ENCODE results near the gene GPATCH8. TPM values are rescaled to one million over a fixed set of nuclear protein-coding genes. Genes with fewer than 3 reads are reported as not detected.

The GPATCH8 gene
- total and polyA plus RNA-seq, 2 of the 8 experiments (the other 6 are each of a cell fraction or from before 2014, with no cell fraction given), result 20.5 to 58.1 TPM

DNA sequence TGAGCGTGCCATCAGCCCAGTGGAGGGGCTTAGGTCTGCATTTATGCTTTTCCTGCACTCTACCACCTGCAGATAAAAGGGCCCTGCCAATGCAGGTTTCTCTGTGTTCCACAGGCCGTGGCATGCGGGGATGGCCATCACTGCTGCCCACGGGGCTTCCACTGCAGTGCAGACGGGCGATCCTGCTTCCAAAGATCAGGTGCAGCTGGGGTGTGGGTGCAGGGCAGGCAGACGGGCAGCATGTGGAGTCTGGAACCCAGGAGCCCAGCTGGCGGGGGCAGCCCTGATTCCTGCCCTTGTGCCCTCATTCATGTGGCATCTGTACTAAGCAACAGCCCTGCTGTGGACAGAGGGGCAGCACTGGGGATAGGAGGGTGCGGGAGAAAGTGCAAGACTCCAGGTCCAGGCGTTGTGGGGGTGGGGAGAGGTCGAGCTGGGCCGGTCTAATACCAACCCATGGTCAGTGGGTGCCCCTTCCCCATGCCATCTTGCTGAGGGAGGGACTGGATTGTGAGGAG lies 153.6 kb downstream of the GPATCH8 start:
- Histone ChIP-seq H3K4me3 (ENCODE audit: extremely low read depth in 1 of 4, insufficient read depth in 2 of 4, low read depth in 3 of 4, low read length in 4 of 4) (no peak overlapping the region), H4K8ac (ENCODE audit: extremely low read depth, insufficient read depth, low read length) (no peak overlapping the region), H3K14ac (ENCODE audit: insufficient read length) (no peak overlapping the region), H4K5ac (ENCODE audit: insufficient read length, low read depth, low read length) (no peak overlapping the region), H3K9me3 (ENCODE audit: insufficient read depth in 2 of 2, low read depth in 1 of 2, low read length in 1 of 2) (no peaks in the 10 kb centered on the region), H3K79me2 (ENCODE audit: control insufficient read depth in 1 of 2, insufficient read depth in 2 of 2, low read length in 2 of 2) (peaks cover 0 to 3% of the 10 kb centered on the region in 2 experiments; a peak in 1 of 4 replicates), H2BK120ac (replicated peaks; ENCODE audit: low read depth, low read length) (no peak overlapping the region), H3K79me1 (ENCODE audit: low read depth, low read length) (no peaks in the 10 kb centered on the region), H4K91ac (replicated peaks; ENCODE audit: insufficient read length, low read length) (no peak overlapping the region), H3K23me2 (ENCODE audit: low read depth, low read length) (peaks cover 9% of the 10 kb centered on the region; the same call in 1 of the 2 replicates), H2BK12ac (ENCODE audit: low read depth, low read length) (no peak overlapping the region), H3K4me2 (ENCODE audit: insufficient read depth in 1 of 2, low read depth in 2 of 2, low read length in 2 of 2) (no peak overlapping the region), H3K27me3 (replicated peaks in 1 of 4; ENCODE audit: control insufficient read depth in 3 of 4, extremely low read depth in 1 of 4, insufficient read depth in 3 of 4, low read length in 3 of 4) (no peaks in the 10 kb centered on the region; a peak in 2 of 7 replicates), H4K20me1 (replicated peaks in 1 of 2; ENCODE audit: control insufficient read depth in 1 of 2, insufficient read depth in 2 of 2, low read length in 2 of 2) (peaks cover 4 to 22% of the 10 kb centered on the region in 2 experiments), H2AFZ (ENCODE audit: low read length) (no peak overlapping the region), H3K36me3 (ENCODE audit: control insufficient read depth in 2 of 4, insufficient read depth in 4 of 4, low read length in 3 of 4) (peaks cover 0 to 3% (median under 1%) of the 10 kb centered on the region in 4 experiments; a peak in 3 of 8 replicates), H3K27ac (ENCODE audit: low read depth, low read length) (no peak overlapping the region), H3K56ac (replicated peaks; ENCODE audit: insufficient read length, low read depth, low read length) (no peak overlapping the region), H2AK5ac (ENCODE audit: low read depth, low read length) (no peak overlapping the region), H2BK20ac (ENCODE audit: low read length) (no peak overlapping the region), H3K23ac (ENCODE audit: insufficient read length) (no peak overlapping the region), H3K18ac (ENCODE audit: extremely low read depth, low read length) (no peak overlapping the region), H2BK15ac (ENCODE audit: low read length) (no peak overlapping the region), H3K4ac (replicated peaks; ENCODE audit: insufficient read length, low read depth, low read length) (no peak overlapping the region), H3K9ac (replicated peaks in 1 of 4; ENCODE audit: extremely low read depth in 1 of 4, low read depth in 3 of 4, low read length in 3 of 4) (no peak overlapping the region), H3K4me1 (replicated peaks in 1 of 4; ENCODE audit: control insufficient read depth in 3 of 4, insufficient read depth in 4 of 4, low read length in 3 of 4) (peaks cover 0 to 7% (median 5%) of the 10 kb centered on the region in 4 experiments; a peak in 4 of 7 replicates), H2BK5ac (ENCODE audit: low read depth, low read length) (no peak overlapping the region)
- FAIRE-seq, result no peak
- 92% methylated on average over 12 of the region's 12 CpGs; no CpG with 5 or more reads in 1 of the 2 experiments for WGBS, 2 experiments (ENCODE audit: extremely low coverage in 1 of 2, insufficient coverage in 1 of 2, insufficient read length in 1 of 2, insufficient replicate concordance in 2 of 2, low coverage in 1 of 2, low lambda C conversion rate in 2 of 2, missing lambda C conversion rate in 1 of 2)
- POLR2A ChIA-PET (ENCODE audit: partially characterized antibody), result interaction anchor here (0.6 to 1.7 kb wide), 8 partner anchors 8 to 179 kb away, joined by 3 to 6 read pairs (median 3); partner anchors contain the start of genes ASB16 and TMUB2
- CTCF ChIA-PET (ENCODE audit: partially characterized antibody), result interaction anchor here (1.1 to 5.6 kb wide), 15 partner anchors 12 to 290 kb away, joined by 3 to 62 read pairs (median 7); partner anchors contain the start of gene FAM171A2
- DNase-seq (ENCODE audit: low read depth in 1 of 2, low spot score in 2 of 2), result no peak
- no peak for TF ChIP-seq BRCA1 (IDR thresholded peaks at IDR 0.05; ENCODE audit: low read depth, low read length)
- TF ChIP-seq SAP30 (IDR thresholded peaks at IDR 0.05; ENCODE audit: insufficient read depth, insufficient replicate concordance, low read length), result no peak
- TF ChIP-seq, protein P1, sequence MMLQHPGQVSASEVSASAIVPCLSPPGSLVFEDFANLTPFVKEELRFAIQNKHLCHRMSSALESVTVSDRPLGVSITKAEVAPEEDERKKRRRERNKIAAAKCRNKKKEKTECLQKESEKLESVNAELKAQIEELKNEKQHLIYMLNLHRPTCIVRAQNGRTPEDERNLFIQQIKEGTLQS (IDR thresholded peaks at IDR 0.05; ENCODE audit: insufficient read depth, low read depth, low read length), result no peak
- no peak for TF ChIP-seq CEBPB (IDR thresholded peaks at IDR 0.05; ENCODE audit: low read depth, low read length)
- TF ChIP-seq TAF7 (optimal IDR thresholded peaks at IDR 0.05; ENCODE audit: borderline replicate concordance, low read depth, low read length), result no peak
- no peak for TF ChIP-seq JUN (IDR thresholded peaks at IDR 0.05; ENCODE audit: low read depth, low read length)
- no peak for TF ChIP-seq GTF2F1 (IDR thresholded peaks at IDR 0.05; ENCODE audit: borderline replicate concordance, low read depth, low read length)
- TF ChIP-seq TCF12 (IDR thresholded peaks at IDR 0.05; ENCODE audit: low read depth, low read length), result no peak
- no peak for TF ChIP-seq SIRT6 (IDR thresholded peaks at IDR 0.05; ENCODE audit: low read length)
- TF ChIP-seq ASH2L (IDR thresholded peaks at IDR 0.05; ENCODE audit: low read length), result no peak
- TF ChIP-seq MAFK (IDR thresholded peaks at IDR 0.05; ENCODE audit: low read depth, low read length), result no peak
- TF ChIP-seq HDAC6 (IDR thresholded peaks at IDR 0.05; ENCODE audit: low read depth, low read length), result no peak
- no peak for TF ChIP-seq RXRA (IDR thresholded peaks at IDR 0.05; ENCODE audit: insufficient read depth, low read depth, low read length)

All from H1 (cell line).